WERI-Rb-1 (cell line): ENCODE measurements around the gene CLTA.

Source experiments
- DNase-seq: peaks from one replicate; pipeline ENCODE4 v3.0.0-alpha.2; 2020
- H3K27ac ChIP-seq: fragments of 250-450 bp; sonication (Bioruptor Pico); 2 replicates; pipeline ENCODE4 v1.5.1; 2020; ENCODE audit warnings: mild to moderate bottlenecking, moderate library complexity
- H3K27me3 ChIP-seq: fragments of 250-450 bp; sonication (Bioruptor Pico); 2 replicates; pipeline ENCODE4 v1.5.1; 2021; ENCODE audit warnings: mild to moderate bottlenecking, low read depth, moderate library complexity; ENCODE audit not compliant: insufficient read depth, severe bottlenecking
- H3K36me3 ChIP-seq: fragments of 250-450 bp; sonication (Bioruptor Pico); 2 replicates; pipeline ENCODE4 v1.5.1; 2020; ENCODE audit warnings: mild to moderate bottlenecking, moderate library complexity
- H3K4me3 ChIP-seq: 2 replicates; pipeline ENCODE4 v1.5.1; 2011; ENCODE audit warnings: low read depth, mild to moderate bottlenecking, control low read depth, low read length
- H3K9me3 ChIP-seq: fragments of 250-450 bp; sonication (Bioruptor Pico); 2 replicates; pipeline ENCODE4 v1.5.1; 2021; ENCODE audit warnings: mild to moderate bottlenecking, moderate library complexity; ENCODE audit not compliant: severe bottlenecking
- TF ChIP-seq, protein P1 (sequence below): IDR thresholded peaks from 2 replicates; pipeline ENCODE4 v1.5.1; 2011; ENCODE audit warnings: low read depth, mild to moderate bottlenecking, control low read depth, inconsistent platforms, low read length

Gene CLTA

DNA sequence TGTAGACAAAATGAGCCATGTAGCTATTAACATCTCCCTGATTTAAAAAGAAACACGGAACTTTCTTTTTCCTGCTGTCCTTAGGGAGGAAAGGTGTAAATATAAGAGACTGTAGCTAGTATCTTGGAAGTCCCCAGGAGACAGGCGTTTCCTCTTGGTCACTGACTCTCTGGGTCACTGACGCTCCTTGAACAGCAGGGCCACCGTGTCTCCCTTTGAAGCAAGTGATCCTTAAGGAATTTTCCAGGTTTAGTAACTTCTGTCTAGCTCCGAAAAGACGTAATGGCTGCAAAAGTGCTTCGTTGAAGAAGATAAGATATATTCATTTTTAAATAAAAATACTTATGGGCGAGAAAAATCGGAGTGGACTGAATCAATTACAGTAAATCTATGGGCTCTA lies 745 bp upstream of the CLTA start:
- DNase-seq, result no peak

DNA sequence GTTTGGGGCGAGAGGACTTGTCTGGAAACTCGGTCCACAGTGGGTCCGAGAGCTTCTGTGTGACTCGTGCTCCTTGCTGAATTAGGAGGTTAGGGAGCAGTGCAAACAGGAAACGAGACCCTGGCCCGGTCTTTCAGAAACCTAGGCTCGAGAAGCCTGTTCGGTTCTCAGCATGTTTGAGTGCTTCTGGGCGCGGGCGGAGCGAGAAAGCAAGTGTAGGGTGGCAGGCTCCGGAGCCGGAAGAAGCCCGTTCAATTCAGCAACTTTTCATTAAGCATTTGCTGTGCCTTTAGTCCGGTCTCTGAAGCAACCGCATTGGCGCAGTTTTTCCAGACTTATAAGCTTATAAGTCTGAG lies 547 bp downstream of the CLTA start:
- H3K27ac ChIP-seq, result peak overlapping the region; percentile 85
- peak; percentile 11 for DNase-seq
- H3K27me3 ChIP-seq, result no peaks in the 10 kb centered on the region
- H3K4me3 ChIP-seq, result peak overlapping the region; percentile 98
- peaks cover 18% of the 10 kb centered on the region for H3K36me3 ChIP-seq
- TF ChIP-seq, protein P1, sequence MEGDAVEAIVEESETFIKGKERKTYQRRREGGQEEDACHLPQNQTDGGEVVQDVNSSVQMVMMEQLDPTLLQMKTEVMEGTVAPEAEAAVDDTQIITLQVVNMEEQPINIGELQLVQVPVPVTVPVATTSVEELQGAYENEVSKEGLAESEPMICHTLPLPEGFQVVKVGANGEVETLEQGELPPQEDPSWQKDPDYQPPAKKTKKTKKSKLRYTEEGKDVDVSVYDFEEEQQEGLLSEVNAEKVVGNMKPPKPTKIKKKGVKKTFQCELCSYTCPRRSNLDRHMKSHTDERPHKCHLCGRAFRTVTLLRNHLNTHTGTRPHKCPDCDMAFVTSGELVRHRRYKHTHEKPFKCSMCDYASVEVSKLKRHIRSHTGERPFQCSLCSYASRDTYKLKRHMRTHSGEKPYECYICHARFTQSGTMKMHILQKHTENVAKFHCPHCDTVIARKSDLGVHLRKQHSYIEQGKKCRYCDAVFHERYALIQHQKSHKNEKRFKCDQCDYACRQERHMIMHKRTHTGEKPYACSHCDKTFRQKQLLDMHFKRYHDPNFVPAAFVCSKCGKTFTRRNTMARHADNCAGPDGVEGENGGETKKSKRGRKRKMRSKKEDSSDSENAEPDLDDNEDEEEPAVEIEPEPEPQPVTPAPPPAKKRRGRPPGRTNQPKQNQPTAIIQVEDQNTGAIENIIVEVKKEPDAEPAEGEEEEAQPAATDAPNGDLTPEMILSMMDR, result no peak
- no peaks in the 10 kb centered on the region for H3K9me3 ChIP-seq

More for the DNA sequence above, 745 bp upstream of the CLTA start:
- Histone ChIP-seq H3K27ac (peak overlapping the region; percentile 85), H3K4me3 (peak overlapping the region; percentile 98), H3K36me3 (peaks cover 16% of the 10 kb centered on the region), H3K27me3 (no peaks in the 10 kb centered on the region), H3K9me3 (no peaks in the 10 kb centered on the region)
- TF ChIP-seq, protein P1, result no peak

DNA sequence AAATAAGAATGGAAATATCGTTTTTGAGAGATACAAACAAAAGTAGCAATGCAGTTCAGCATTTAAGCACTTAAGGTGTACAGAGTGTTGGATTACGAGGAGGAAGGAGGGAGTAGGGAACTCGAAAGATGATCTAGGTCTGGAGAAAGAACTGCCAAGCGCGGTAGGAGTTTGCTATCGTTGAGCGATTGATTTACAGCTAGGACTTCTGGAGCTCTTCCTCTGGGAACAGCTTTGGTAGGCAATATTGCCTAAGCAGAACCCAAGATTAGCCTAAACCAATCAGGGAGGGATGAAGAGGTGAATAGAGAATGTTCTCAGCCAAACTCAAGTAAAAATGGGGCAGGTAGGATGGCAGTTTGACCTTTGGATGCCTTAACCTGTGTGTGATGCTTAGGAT lies 965 bp downstream of the CLTA start:
- peaks cover 18% of the 10 kb centered on the region for H3K36me3 ChIP-seq
- peak overlapping the region; percentile 85 for H3K27ac ChIP-seq
- TF ChIP-seq, protein P1, result no peak
- DNase-seq, result no peak
- no peaks in the 10 kb centered on the region for H3K9me3 ChIP-seq
- H3K27me3 ChIP-seq, result no peaks in the 10 kb centered on the region
- peak overlapping the region; percentile 98 for H3K4me3 ChIP-seq

DNA sequence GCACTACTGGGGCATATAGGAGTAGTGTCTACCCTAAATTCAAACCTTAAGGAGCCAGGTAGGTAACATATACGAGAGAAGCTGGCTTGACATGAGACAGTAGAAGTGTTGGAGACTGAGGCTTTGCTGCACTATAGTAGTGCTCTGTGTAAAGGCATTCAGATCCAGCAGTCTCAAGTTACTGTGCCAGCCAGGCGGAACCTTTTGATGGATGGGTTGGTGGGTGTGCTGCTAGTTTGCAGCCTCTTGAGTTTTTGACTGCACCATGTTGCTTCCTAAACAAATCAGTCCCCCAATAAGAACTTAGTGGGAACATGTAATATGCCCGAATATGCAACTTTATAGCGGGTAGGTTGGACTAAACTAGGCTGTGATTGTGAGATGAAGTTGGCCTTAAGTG lies 1.5 kb downstream of the CLTA start:
- Histone ChIP-seq H3K9me3 (no peaks in the 10 kb centered on the region), H3K27ac (no peak overlapping the region), H3K36me3 (peaks cover 22% of the 10 kb centered on the region), H3K27me3 (no peaks in the 10 kb centered on the region), H3K4me3 (no peak overlapping the region; the same call in 1 of the 2 replicates)
- DNase-seq, result no peak
- TF ChIP-seq, protein P1, result no peak

DNA sequence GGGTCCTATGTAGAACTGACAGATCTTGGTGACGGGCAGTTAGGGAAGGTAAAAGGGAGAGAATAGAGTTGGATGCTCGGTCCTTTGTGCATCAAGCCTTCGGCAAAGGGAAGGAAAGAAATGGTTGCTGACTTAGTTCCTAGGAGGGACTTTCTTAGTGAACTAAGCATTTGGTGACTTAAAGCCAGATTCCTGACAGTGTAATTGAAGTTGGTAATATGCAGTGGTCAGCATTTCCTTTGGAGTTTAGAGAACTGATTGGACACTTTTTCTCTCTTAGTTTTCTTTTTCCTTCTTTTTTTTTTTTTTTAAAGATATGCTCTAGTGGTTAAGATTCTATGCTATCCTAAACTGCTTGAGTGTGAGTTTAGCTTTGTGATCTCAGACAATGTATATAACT lies 2.3 kb downstream of the CLTA start:
- peaks cover 27% of the 10 kb centered on the region for H3K36me3 ChIP-seq
- H3K9me3 ChIP-seq, result no peaks in the 10 kb centered on the region
- no peaks in the 10 kb centered on the region for H3K27me3 ChIP-seq
- no peak overlapping the region for H3K4me3 ChIP-seq
- DNase-seq, result no peak
- TF ChIP-seq, protein P1, result no peak
- no peak overlapping the region for H3K27ac ChIP-seq

DNA sequence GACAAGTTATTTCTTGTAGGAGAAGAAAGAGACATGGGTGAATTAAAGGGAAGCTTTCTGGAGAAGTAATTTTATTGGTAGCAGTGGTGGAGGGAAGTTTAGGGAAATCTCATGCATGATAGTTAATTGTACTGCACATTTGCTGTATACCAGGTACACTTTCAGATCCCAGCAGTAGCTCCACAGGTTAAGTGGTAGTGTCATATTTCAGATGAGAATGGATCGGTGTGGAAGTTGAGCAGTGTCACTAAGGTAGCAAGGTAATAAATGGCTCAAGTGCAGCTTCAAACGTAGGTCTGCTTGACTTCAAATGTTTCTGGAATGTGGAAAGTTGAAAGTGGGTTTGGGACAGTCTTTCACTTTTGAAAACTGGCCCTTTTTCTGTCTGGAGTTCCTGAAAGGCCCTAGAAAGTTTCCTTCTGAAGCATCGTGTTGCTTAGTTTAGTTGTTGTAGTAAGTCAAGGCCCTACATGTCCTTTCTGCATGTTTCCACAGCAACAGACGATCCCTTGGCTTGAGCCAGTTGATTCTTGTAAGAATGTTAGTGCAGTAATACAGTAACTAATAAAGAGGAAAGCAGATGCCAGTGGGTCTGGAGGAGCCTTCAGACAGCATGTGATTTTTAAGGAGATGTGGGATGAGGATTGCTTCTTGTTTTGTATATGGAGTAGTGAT lies 3.7 kb downstream of the CLTA start:
- H3K27me3 ChIP-seq, result no peaks in the 10 kb centered on the region
- DNase-seq, result no peak
- no peak overlapping the region for H3K27ac ChIP-seq
- no peaks in the 10 kb centered on the region for H3K9me3 ChIP-seq
- TF ChIP-seq, protein P1, result no peak
- peaks cover 35% of the 10 kb centered on the region for H3K36me3 ChIP-seq
- H3K4me3 ChIP-seq, result no peak overlapping the region
